Smooth muscle cell of the brain vasculature (primary cell): ENCODE measurements around the gene CLTB.

Experiments
- DNase-seq: peaks from one replicate; pipeline ENCODE4 v3.0.0-alpha.2; 2012; ENCODE audit warnings: low read depth, low spot score

The CLTB gene

GRCh38 chr5:176382721-176383120 is 33.6 kb downstream of the CLTB start:
- DNase-seq, result no peak

GRCh38 chr5:176381979-176382378 is 34.4 kb downstream of the CLTB start:
- no peak for DNase-seq

GRCh38 chr5:176381423-176381822 is 34.9 kb downstream of the CLTB start:
- DNase-seq, result no peak

- no peak for DNase-seq
These were observed 36.5 kb downstream of the CLTB start for GRCh38 chr5:176379881-176380280.

- DNase-seq, result no peak
These were observed 43.1 kb downstream of the CLTB start for GRCh38 chr5:176373100-176373818.

GRCh38 chr5:176371621-176372539 is 44.5 kb downstream of the CLTB start:
- DNase-seq, result no peak

GRCh38 chr5:176369934-176370711 is 46.2 kb downstream of the CLTB start:
- no peak for DNase-seq

- no peak for DNase-seq
These were observed 47.6 kb downstream of the CLTB start for GRCh38 chr5:176368726-176369125.

GRCh38 chr5:176366232-176366894 is 50.0 kb downstream of the CLTB start:
- DNase-seq, result no peak

- DNase-seq, result no peak
These were observed 50.7 kb downstream of the CLTB start, which contains the start of gene ARL10 for GRCh38 chr5:176365351-176366231. ARL10 (plus strand) TSS chr5:176365487; CDS start chr5:176365564, 77 bp downstream.

GRCh38 chr5:176364765-176365350 is 51.5 kb downstream of the CLTB start:
- no peak for DNase-seq

GRCh38 chr5:176362233-176362490 is 54.2 kb downstream of the CLTB start:
- no peak for DNase-seq

- peak; percentile 56 for DNase-seq
These were observed 54.7 kb downstream of the CLTB start, which contains the start of gene KIAA1191 for GRCh38 chr5:176361437-176362232. KIAA1191 (minus strand) TSS chr5:176361764; CDS start chr5:176359508, 2,256 bp downstream.

- no peak for DNase-seq
These were observed 55.4 kb downstream of the CLTB start for GRCh38 chr5:176360894-176361436.

GRCh38 chr5:176359658-176360057 is 56.7 kb downstream of the CLTB start:
- DNase-seq, result no peak

GRCh38 chr5:176356179-176356566 is 60.2 kb downstream of the CLTB start:
- DNase-seq, result no peak

- DNase-seq, result no peak
These were observed 60.8 kb downstream of the CLTB start for GRCh38 chr5:176355400-176356178.

GRCh38 chr5:176353533-176353932 is 62.8 kb downstream of the CLTB start:
- DNase-seq, result no peak
